HG02884 (cell line): ENCODE data around the gene ZFP36.
A peak's percentile ranks its signal among the peaks of the same experiment; 100 is the strongest.

Experiments
- ATAC-seq: cut with Tn5 transposase; IDR thresholded peaks from one replicate; pipeline ENCODE4 v1.9.1; 2021; ENCODE audit warnings: mild to moderate bottlenecking, moderate library complexity; ENCODE audit not compliant: unreplicated experiment

ZFP36 gene

DNA sequence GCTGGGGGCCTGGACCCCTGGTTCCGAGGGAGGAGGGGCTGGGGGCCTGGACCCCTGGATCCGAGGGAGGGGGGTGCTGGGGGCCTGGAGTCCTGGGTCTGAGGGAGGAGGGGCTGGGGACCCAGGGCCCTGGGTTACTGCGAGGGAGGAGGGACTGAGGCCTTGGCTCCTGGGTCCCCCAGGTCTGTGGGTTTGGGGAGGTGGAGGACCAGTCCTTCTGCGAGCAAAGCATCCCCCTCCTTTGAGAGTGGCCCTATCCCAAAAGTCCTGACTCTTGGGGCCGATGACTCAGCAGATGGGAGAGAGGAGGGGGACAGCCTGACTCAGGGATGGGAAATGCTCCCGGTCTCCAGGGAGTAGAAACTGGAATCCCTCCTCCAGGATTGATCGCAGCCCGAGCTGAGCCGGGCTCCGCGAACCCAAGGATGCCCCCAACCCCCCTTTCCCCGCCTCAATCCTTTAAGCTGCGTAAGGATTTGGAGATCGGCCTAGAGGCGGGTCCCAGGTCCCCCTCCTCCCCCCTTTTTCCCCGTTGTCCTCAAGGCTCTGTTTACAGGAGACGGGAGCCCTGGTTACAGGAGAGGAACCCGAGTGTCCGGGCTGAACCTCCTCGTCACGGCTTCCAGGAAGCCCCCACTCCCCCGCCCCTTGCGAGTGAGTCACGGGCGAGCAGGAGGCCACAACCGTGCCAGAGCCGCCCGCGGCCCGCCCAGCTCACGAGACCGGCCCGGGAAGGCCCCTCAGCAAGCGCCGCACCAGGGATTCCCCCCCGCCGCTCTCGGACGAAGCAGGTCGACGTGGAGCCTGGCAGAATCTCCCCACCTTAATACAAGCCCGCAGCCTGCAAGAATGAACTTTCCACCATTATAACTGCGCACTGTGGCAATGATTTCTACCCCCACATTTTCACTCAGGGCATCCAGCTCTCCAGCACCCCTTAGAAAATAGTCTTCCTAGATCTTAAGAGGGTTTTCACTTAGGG is 3.0 kb upstream of the ZFP36 start:
- no peak for ATAC-seq

DNA sequence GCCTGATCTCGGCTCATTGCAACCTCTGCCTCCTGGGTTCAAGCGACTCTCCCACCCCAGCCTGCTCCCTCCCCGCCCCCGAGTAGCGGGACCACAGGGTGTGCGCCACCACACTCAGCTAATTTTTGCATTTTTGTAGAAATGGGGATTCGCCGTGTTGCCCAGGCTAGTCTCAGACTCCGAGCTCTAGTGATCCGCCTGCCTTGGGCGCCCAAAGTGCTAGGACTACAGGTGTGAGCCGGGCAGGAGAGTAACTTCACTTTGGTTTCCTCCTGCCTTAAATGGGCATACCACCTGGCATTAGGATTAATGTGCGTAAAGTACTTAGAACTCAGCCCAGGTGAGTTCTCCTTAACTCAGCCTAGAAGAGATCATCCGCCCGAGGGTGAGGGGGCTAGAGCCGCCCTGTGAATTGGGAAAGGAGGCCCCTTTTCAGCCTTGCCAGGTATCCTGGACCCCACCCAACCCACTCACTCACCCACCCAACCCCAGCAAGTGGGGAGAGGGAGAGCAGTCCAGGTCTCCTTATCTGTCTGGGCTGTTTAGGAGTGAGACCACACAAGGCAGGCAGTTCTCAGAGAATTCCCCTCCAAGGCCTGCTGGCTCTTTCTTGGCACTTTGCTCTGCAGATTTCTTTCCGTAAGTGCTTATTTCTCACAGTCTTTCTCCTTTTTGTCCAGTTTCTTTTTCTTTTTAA is 1.2 kb upstream of the ZFP36 start:
- no peak for ATAC-seq

- ATAC-seq = no peak
Measured at GRCh38 chr19:39405958-39406655, 540 bp upstream of the ZFP36 start.

DNA sequence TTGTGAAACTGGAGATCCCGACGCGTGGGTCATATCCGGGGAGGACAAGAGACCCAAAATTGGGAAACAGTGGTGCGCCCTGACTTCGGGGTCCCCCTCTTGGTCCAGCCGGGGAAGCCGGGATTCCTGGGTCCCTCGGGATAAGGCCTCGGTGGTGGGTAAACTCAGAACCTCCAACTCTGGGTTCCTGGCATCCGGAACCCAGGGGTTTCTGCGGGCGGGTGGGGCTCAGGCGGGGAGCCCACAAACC is 688 bp downstream of the ZFP36 start:
- ATAC-seq = no peak

DNA sequence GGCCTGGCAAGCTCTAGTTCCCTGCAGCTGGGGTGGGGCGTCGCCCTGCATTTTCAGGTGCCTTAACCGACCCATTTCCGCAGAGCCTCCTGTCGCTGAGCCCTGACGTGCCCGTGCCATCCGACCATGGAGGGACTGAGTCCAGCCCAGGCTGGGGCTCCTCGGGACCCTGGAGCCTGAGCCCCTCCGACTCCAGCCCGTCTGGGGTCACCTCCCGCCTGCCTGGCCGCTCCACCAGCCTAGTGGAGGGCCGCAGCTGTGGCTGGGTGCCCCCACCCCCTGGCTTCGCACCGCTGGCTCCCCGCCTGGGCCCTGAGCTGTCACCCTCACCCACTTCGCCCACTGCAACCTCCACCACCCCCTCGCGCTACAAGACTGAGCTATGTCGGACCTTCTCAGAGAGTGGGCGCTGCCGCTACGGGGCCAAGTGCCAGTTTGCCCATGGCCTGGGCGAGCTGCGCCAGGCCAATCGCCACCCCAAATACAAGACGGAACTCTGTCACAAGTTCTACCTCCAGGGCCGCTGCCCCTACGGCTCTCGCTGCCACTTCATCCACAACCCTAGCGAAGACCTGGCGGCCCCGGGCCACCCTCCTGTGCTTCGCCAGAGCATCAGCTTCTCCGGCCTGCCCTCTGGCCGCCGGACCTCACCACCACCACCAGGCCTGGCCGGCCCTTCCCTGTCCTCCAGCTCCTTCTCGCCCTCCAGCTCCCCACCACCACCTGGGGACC is 1.2 kb downstream of the ZFP36 start:
- ATAC-seq = no peak

GRCh38 chr19:39408392-39409207 is 2.0 kb downstream of the ZFP36 start:
- no peak for ATAC-seq

DNA sequence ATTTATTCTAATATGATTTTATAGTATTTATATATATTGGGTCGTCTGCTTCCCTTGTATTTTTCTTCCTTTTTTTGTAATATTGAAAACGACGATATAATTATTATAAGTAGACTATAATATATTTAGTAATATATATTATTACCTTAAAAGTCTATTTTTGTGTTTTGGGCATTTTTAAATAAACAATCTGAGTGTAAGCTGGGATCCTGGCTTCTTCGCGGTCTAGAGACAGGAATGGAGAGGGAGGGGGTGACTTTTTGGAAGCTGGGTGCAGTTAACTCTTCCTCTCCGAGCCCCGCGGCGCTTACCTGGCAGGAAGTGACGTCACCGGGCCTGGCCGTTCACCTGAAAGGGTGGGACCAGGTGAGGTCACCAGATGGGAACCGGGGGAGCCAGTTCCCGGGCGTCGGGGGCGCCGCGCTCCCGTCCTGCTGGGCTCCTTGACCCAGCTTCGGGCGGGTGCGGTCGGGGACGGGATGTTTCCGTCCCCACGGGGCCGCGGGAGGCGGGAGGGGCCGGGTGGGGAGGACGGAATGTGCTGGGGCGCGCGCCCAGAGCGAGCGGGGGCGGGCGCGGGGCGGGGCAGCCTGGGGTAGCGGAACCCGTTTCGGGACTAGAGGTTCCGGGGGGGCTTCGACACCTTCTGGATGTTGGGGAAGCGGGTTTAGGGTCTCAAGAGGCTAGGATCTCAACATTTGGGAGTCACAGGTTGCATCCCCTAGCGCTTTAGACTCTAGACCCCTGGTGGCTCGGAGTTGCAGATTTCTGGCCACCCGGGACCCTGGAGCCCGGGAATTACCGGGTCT is 2.8 kb downstream of the ZFP36 start:
- ATAC-seq = no peak

DNA sequence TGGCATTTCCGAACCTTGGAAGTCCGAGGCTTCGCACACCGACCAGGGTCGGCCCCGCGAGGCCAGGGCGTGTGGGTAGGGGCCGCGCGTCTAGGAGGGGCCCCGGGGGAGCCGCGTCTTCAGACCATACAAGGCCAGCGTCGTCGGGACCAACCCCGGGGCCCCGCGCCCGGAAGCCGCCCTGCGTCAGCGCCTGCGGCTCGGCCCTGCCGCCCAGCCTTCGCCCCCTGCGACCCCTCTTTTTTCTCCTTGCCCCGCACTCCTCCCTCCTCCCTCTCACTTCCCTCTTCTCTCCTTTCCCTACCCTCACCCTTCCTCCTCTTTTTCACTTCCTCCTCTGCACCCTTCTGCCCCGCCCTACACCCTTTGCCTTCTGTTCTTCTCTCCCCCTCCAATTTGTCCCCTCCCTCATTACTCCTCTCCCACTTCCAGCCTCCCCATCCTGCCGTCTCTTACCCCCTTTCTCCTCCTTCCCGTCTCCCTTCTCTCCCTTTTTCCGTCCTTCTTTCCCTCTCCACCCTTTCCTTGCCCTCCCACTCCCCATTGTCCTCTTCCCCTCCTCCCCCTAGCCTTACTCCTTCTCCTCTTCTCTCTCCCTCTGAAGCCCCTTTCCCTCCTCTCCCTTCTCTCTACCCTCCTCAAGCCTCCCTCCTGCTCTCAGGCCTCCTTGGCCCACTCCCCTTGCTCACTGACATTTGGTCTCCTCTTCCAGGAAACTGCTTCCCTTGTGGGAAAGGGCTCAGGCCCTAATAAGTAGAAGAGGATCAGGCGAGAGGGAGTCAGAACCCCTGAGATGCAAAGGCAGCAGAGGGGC is 3.6 kb downstream of the ZFP36 start:
- no peak for ATAC-seq

- no peak for ATAC-seq
Measured at GRCh38 chr19:39410831-39411080, 4.1 kb downstream of the ZFP36 start.

GRCh38 chr19:39411081-39411831 is 4.6 kb downstream of the ZFP36 start:
- ATAC-seq = no peak

- ATAC-seq = peak; percentile 15
Measured at GRCh38 chr19:39411832-39412099, 5.1 kb downstream of the ZFP36 start.

DNA sequence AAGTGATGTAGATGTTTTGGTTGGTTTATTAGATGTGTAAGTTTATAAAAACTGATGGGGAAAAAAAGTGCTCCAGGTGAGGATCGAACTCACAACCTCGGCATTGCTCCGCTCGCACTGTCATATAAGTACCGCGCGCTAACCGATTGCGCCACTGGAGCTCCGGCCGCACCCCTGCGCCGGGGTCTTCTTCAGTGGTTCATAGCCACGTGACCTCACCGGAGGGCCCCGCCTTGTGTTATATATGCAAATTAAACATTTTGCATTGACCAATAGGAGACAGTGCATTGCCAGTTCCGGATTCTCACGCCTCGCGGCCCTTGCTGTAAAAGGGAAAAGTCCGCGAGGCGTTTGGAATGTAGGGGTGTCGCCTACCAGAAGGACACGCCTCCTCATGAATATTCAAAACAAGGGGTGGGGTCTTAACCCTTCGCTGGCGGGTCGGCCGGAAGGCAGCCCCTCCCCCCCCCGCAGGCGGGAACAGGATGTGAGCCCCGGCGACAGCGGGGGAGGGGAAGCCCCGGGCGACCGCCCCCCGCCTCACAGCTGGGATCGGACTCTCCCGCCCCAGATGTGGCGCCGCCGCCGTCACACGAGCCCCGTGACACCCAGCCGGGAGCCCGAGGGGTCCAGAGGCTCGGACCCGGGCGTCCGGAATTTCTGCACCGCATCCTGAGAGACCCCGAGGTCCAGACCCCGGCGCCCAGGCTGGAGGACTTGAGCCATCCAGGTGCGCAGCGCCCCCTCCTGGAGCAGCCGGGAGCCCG is 5.6 kb downstream of the ZFP36 start, which contains the start of gene PLEKHG2:
TSS of gene PLEKHG2 (plus strand) at position 570 of the 767 bp plus-strand sequence. CDS start 1,418 bp downstream, outside the sequence.
- ATAC-seq = peak; percentile 50

- ATAC-seq = no peak
Measured at GRCh38 chr19:39412867-39413271, 6.2 kb downstream of the ZFP36 start.

DNA sequence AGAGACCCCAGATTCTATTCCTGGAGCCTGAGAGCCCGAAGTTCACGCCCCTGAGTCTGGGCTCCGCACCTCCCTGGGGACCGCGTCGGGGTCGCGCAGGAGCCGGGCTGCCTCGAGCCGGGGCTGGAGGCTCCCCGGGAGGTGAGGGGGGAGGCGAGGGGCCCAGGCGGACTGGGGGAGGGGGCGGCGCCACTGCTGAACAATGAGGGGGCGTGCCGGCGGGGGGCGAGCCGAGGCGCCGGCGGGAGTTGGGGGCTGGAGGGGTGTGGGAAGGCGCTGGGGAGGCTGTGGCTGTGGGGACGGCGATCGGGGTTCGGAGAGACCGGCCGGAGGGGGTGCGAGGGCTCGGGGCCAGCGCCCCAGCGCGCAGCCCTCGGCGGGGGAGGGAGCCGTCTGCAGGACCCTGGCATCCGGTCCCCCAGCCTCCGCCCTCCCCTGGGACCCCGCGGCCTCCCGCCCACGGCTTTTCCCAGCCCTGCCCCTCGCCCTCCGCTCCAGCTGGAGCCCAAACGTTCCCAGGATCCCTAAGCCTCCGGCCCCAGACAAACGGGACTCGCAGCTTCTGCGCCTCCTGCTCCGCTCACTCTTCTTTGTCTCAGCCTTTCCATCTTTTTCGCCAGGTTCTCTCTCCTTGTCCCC is 6.7 kb downstream of the ZFP36 start:
- no peak for ATAC-seq

GRCh38 chr19:39413911-39414608 is 7.4 kb downstream of the ZFP36 start:
- no peak for ATAC-seq
